T-helper 22 cell (primary cell): ENCODE results near the gene ZNF821.
"Not testable (repeated sequence)": the region's sequence is repeated elsewhere in the genome, so short reads cannot be mapped to it uniquely, and the experiment has no call there.

Source experiments
- DNase-seq: peaks from one replicate; pipeline ENCODE4 v3.0.0-alpha.2; 2020; ENCODE audit warnings: low read depth

The ZNF821 gene

DNA sequence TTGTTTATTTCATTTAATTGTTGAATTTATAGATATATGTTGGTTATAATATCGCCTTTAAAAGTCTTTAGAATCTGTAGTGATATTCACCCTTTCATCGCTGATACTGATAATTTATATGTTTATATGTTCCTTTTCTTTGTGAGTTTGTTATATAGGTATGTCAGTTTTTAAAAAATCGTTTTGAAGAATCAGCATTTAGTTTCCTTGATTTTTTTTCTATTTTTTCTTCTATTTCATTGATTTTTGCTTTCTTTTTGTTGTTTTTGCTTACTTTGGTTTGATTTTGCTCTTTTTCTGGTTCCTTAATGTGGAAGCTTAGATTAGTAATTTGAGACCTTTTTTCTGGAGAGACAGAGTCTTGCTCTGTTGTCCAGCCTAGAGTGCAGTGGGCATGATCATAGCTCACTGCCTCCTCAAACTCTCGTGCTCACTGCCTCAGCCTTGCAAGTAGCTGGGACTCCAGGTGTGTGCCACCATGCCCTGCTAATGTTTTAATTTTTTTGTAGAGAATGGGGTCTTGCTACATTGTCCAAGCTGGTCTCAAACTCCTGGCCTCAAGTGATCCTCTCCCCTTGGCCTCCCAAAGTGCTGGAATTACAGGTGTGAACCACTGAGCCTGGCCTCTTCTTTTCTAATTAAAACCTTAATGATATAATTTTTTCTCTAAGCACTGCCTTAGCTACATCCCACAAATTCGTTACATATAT, 18.8 kb upstream of the ZNF821 start:
- DNase-seq, result no peak

GRCh38 chr16:71899171-71899570, 15.2 kb upstream of the ZNF821 start:
- DNase-seq, result no peak

GRCh38 chr16:71896764-71897368, 12.9 kb upstream of the ZNF821 start:
- DNase-seq, result no peak

DNA sequence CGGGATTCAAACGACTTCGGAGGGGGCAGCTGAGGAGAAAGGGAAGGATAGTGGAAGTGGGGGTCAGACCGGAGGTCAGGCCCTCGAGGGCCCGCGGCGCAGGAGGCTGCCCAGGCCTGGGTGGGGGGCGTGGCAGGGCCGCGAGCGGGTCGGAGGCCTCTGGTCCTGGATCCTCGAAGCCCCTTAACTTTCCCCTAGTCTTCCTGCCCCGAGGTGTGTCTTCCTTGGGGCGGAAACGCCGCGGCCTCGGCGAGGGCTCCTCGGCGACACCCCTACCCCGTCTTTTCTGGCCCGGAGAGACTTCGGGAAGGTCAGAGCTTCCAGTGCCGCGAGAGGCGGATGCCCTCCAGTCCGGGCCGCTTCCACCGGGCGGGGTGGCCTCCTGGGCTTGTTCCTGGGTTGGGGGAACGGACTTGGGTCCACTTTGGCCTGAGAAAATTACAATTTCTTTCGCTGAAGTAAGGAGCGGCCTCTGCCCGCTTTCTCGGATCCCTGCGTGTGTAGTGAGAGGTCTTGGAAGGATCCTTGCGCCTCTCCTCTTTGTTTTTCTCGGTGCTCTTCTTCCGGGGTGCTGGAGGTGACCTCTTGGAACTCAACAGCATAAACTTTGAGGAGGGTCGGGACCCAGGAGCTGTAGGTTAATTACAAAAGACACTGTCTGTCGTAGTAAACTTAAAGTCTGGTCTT, 11.8 kb upstream of the ZNF821 start:
- DNase-seq, result peak; percentile 13

- peak; percentile 97 for DNase-seq
Observed at GRCh38 chr16:71894921-71895678, 11.1 kb upstream of the ZNF821 start, which contains the start of gene IST1. Gene IST1 (plus strand): TSS chr16:71895531. CDS start chr16:71915641, 20,110 bp downstream.

DNA sequence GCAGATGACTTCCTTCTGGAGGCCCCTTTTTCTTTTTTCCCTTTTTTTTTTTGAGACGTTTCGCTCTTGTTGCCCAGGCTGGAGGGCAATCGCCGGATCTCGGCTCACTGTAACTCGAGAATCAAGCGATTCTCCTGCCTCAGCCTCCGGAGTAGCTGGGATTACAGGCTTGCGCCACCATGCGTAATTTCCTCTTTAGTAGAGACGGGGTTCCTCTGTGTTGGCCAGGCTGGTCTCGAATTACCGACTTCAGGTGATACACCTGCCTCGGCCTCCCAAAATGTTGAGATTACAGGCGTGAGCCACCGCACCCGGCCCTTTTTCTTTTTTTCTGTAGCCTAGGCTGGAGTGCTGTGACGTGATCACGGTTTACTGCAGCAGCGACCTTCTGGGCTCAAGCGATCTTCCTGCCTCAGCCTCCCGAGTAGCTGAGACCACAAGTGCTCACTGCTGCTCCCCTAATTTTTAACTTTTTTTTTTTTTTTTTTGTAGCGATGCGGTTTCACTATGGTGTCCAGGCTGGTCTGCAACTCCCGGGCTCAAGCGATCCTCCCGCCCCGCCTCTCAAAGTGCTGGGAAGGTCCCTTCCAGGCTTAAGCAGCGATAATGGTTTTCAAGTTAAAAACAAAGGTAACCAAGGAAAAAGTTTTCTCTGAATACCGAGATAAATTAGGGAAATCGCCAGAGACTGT, 10.4 kb upstream of the ZNF821 start:
- peak; percentile 28 for DNase-seq

GRCh38 chr16:71893888-71894228, 9.9 kb upstream of the ZNF821 start:
- DNase-seq, result no peak

DNA sequence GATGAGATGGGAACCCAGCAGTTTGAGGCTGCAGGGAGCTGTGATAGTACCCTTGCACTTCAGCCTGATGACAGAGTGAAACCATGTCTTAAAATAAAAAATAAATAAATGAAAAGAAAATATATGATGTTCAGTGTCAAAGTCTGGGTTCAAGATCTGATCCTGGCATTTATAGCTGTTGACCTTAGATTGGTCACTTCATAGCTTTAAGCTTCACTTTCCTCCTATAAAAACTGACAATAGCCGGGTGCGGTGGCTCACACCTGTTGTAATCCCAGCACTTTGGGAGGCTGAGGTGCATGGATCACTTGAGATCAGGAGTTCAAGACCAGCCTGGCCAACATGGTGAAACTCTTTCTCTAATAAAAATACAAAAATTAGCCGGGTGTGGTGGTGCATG, 5.2 kb upstream of the ZNF821 start:
- no peak for DNase-seq

- DNase-seq, result no peak
Observed at GRCh38 chr16:71885261-71885650, 1.3 kb upstream of the ZNF821 start.

DNA sequence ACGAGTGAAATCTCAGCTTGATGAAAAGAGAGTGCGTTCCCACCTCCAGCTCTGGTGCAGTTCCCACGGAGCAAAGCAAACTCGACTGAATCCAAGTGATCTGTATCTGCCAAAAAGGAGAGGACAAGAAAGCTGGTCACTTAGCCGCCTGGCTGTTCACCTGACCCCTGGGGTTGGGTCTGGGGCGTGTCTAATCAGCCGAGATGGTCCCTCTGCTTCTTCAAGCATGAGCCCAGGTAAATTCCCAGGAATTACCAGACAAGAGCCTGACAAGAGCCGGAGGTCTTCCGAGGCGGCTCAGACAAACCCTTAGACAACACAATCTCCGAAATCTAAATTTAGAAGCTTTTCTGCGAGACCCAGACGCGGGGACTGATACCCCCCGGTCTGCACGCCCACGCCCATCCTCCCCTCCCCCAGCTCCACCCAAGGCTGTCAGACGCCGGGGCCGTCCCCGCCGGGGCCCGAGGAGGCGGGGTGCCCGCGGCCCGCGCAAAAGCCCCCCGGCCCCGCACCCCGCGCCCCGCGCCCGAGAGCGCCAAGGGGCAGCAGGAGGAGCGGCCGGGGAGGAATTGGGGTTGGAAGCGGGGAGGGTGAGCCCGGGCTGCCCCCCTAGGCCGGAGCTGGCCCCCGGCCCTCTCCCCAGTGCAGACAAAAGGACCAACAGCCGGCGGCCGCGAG, 674 bp downstream of the ZNF821 start:
- DNase-seq, result peak; percentile 39

DNA sequence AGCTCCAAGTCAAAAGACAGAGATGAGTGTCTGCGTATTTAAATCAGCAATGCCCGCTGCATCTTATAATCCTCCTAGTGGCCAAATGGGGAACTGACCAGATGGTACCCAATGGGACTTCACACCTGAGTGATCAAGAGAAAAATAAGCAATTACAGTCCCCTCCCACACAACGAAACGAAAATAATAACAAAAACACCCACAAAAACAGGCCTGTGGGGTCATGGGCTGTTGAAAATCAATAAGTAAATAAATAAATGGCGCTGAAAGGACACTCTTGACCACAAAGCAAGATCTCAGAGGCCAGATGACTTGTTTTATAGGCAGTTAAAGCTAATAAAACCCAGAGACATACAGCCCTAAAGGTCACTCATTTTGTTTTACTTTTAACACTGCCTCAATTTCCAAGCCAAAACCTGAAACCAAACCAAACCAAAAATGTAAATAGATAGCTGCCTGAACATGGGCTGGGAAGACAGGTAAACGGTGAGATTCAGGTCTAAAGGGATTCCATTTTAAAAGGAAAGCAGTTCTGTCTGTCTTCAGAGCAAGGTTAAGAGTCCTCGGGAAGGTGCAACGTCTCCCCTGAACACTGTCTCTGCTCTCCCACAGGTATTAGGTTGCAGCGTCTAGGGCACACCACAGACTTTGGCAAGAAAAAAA, 1.3 kb downstream of the ZNF821 start:
- DNase-seq, result peak; percentile 61

GRCh38 chr16:71880176-71880575, 3.8 kb downstream of the ZNF821 start:
- DNase-seq, result no peak

- DNase-seq, result no peak
Observed at GRCh38 chr16:71878911-71879310, 5.1 kb downstream of the ZNF821 start.

DNA sequence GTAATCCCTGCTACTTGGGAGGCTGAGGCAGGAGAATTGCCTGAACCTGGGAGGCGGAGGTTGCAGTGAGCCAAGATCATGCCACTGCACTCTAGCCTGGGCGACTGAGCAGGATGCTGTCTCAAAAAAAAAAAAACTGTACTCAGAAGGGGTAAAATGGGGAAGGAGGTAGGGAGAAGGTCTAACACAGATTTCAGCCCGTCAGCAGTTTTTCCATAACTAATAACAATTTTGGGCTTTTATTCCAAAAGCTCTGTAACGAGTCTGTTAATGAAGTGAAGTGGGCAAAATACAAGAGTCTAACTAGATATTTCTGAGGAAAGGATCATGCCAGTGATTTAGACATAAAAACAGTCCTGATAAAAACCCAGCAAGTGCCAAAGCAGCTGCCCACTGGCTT, 10.8 kb downstream of the ZNF821 start:
- DNase-seq, result no peak

DNA sequence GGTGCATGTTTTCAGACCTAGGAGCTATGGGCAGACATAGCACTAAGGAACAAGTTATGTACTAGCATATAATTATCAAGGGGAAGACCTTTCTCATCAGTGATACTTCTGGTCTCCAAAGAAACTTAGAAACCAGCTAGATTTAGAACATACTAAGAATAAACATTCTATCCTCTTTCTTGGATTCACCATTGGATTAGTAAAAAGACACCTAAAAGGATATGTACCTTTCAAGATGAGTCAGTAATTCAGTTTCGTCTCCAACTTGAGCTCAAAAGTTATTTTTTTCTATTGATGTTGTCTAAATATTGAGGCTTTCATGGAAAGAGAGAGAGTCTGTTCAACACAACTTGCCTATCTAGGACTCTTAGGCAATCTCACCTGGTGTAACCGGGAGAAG, 13.2 kb downstream of the ZNF821 start:
- DNase-seq, result no peak

DNA sequence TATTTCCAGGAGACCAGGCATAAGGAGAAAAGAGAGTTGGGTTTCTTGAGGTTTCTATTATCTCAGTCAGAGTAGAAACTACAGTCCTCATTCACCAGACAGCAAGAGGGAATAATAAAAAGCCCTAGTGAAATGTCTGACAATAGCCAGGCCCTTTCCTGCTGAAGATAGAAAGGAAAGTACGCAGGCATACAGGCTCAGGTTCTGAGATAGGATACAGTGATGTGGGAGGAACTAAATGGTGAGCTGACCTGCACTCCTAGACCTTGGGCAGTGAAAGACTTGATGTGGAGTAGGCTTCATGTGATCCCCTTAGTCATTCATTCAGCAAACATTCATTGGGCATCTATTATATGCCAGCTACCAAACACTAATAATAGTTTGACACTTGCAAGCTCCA, 14.9 kb downstream of the ZNF821 start:
- no peak for DNase-seq

DNA sequence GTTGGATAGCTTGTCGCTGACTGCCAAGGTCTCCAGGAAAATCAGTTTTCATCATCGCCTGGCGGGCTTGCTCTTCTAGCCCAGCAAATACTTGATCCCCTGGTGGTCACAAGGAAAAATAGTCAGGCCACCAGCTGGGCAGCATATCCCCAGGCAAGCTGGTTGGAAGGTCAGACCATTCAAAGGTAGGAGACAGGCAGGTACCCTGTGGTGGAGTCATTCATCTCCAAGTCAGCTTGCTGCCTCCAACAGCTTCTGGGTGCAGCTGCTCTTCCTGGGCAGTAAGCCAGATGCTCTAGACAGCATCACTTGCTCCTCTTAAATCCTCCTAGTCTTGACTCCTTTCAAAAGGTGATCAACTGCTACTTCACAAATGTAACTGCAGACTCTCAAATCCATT, 16.0 kb downstream of the ZNF821 start:
- no peak for DNase-seq

DNA sequence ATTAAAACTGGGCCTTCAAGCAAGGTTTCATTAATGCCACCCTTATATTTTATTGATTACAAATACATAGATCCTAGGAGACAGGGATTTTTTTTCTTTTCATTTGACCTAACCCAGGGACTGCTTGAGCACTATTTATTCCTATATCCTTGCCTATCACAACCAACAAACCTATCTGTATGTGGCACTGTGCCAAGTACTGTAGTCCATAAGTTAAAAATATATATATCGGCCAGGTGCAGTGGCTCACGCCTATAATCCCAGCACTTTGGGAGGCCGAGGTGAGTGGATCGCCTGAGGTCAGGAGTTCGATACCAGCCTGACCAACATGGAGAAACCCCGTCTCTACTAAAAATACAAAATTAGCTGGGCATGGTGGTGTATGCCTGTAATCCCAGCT, 16.8 kb downstream of the ZNF821 start:
- not testable (repeated sequence) for DNase-seq

- DNase-seq, result no peak
Observed at GRCh38 chr16:71865173-71865863, 18.7 kb downstream of the ZNF821 start.

DNA sequence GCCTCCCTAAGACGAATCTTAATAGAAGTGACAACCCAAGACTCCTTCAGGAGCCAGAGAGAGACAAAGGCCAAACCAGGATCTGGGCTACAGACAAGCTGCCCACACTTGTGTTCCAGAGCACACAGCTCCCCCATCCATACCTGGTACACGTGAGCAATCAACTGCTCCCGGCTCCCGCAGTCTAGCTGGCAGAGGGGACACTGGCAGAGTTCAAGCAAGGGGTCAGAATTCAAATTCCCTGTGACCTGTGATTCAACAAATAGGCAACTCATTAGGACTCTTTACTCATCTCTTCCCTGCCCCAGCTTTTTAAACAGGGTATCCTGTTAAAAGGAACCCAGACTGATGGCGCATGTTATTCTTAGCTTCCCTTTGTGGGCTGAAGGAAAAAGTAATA, 20.0 kb downstream of the ZNF821 start:
- DNase-seq, result no peak
